GM12878 (cell line): ENCODE results near the gene AKAP12. TPM values are rescaled to one million over a fixed set of nuclear protein-coding genes. Genes with fewer than 3 reads are reported as not detected.
A peak's percentile ranks its signal among the peaks of the same experiment; 100 is the strongest.

Experiments
- ATF7 ChIP-seq: fragments of 450-650 bp; IDR thresholded peaks from 2 replicates; pipeline ENCODE4 v1.6.1; 2016; ENCODE audit warnings: low read depth, mild to moderate bottlenecking
- BACH1 ChIP-seq: fragments of 450-650 bp; IDR thresholded peaks from 2 replicates; pipeline ENCODE4 v1.6.1; 2017; ENCODE audit warnings: mild to moderate bottlenecking, borderline replicate concordance
- BCL11A ChIP-seq: IDR thresholded peaks from 2 replicates; pipeline ENCODE4 v1.6.1; 2011; ENCODE audit warnings: low read depth, low read length
- CREM ChIP-seq: IDR thresholded peaks from 2 replicates; pipeline ENCODE4 v1.6.1; 2014; ENCODE audit warnings: antibody characterized with exemption, low read depth
- EGR1 ChIP-seq, 2 experiments: IDR thresholded peaks; 1 replicate in 1 of 2; 2 replicates in 1 of 2; pipeline ENCODE4 v1.6.1; 2011 to 2012; ENCODE audit warnings: low read depth in 2 of 2, low read length in 2 of 2, borderline replicate concordance in 1 of 2, mild to moderate bottlenecking in 1 of 2, moderate library complexity in 1 of 2
- ETV6 ChIP-seq, 2 experiments: fragments of 450-650 bp in 1 of 2; IDR thresholded peaks in 1 of 2; conservative IDR thresholded peaks in 1 of 2; 2 replicates each; pipeline ENCODE4 v1.6.1; 2014; ENCODE audit warnings: antibody characterized with exemption in 1 of 2, borderline replicate concordance in 1 of 2, low read depth in 1 of 2, mild to moderate bottlenecking in 1 of 2, moderate library complexity in 1 of 2
- EZH2 ChIP-seq: IDR thresholded peaks from 2 replicates; pipeline ENCODE4 v1.6.1; 2012; ENCODE audit warnings: low read depth, mild to moderate bottlenecking, control low read depth, inconsistent platforms, low read length, borderline replicate concordance; ENCODE audit not compliant: control insufficient read depth
- HDAC2 ChIP-seq: fragments of 200-600 bp; sonication (generic); IDR thresholded peaks from 2 replicates; pipeline ENCODE4 v1.6.1; 2017
- IRF4 ChIP-seq: IDR thresholded peaks from 2 replicates; pipeline ENCODE4 v1.6.1; 2011; ENCODE audit warnings: low read depth, low read length
- JUNB ChIP-seq: IDR thresholded peaks from 2 replicates; pipeline ENCODE4 v1.6.1; 2016; ENCODE audit warnings: antibody characterized with exemption, mild to moderate bottlenecking
- KLF5 ChIP-seq: fragments of 450-650 bp; IDR thresholded peaks from 2 replicates; pipeline ENCODE4 v1.6.1; 2014; ENCODE audit warnings: mild to moderate bottlenecking; ENCODE audit not compliant: partially characterized antibody
- NFYA ChIP-seq: IDR thresholded peaks from 2 replicates; pipeline ENCODE4 v1.6.1; 2011; ENCODE audit warnings: low read depth, mild to moderate bottlenecking, low read length, improper control_type of control experiment, borderline replicate concordance
- NFYB ChIP-seq: IDR thresholded peaks from 2 replicates; pipeline ENCODE4 v1.6.1; 2011; ENCODE audit warnings: low read depth, mild to moderate bottlenecking, low read length, improper control_type of control experiment, moderate library complexity; ENCODE audit not compliant: insufficient read depth
- NRF1 ChIP-seq: conservative IDR thresholded peaks from 2 replicates; pipeline ENCODE4 v1.6.1; 2011; ENCODE audit warnings: mild to moderate bottlenecking, low read depth, low read length, improper control_type of control experiment
- PRDM15 ChIP-seq: fragments of 450-650 bp; formaldehyde crosslinking; IDR thresholded peaks from 2 replicates; pipeline ENCODE4 v1.4.0; 2020; ENCODE audit warnings: mild to moderate bottlenecking, moderate library complexity
- RB1 ChIP-seq: fragments of 450-650 bp; formaldehyde crosslinking; IDR thresholded peaks from 2 replicates; pipeline ENCODE4 v1.6.1; 2017; ENCODE audit warnings: mild to moderate bottlenecking, borderline replicate concordance
- RUNX3 ChIP-seq: IDR thresholded peaks from 2 replicates; pipeline ENCODE4 v1.6.1; 2012; ENCODE audit warnings: low read length, inconsistent platforms
- SKIL ChIP-seq: fragments of 450-650 bp; IDR thresholded peaks from 2 replicates; pipeline ENCODE4 v1.6.1; 2017; ENCODE audit warnings: mild to moderate bottlenecking, low read depth, inconsistent platforms; ENCODE audit not compliant: poor library complexity, severe bottlenecking
- SMC3 ChIP-seq: IDR thresholded peaks from 2 replicates; pipeline ENCODE4 v1.6.1; 2011; ENCODE audit warnings: low read length, improper control_type of control experiment, borderline replicate concordance
- STAT3 ChIP-seq: IDR thresholded peaks from 2 replicates; pipeline ENCODE4 v1.6.1; 2011; ENCODE audit warnings: low read depth, low read length, improper control_type of control experiment
- TAF1 ChIP-seq: IDR thresholded peaks from 2 replicates; pipeline ENCODE4 v1.6.1; 2011; ENCODE audit warnings: mild to moderate bottlenecking, low read depth, low read length, borderline replicate concordance
- TARDBP ChIP-seq: IDR thresholded peaks from 2 replicates; pipeline ENCODE4 v1.6.1; 2016; ENCODE audit warnings: borderline replicate concordance
- TCF12 ChIP-seq: IDR thresholded peaks from 2 replicates; pipeline ENCODE4 v1.6.1; 2011; ENCODE audit warnings: low read depth, mild to moderate bottlenecking, low read length
- WRNIP1 ChIP-seq: IDR thresholded peaks from 2 replicates; pipeline ENCODE4 v1.6.1; 2011; ENCODE audit warnings: low read depth, low read length, improper control_type of control experiment, borderline replicate concordance
- YBX1 ChIP-seq: fragments of 450-650 bp; IDR thresholded peaks from 2 replicates; pipeline ENCODE4 v1.6.1; 2016; ENCODE audit warnings: antibody characterized with exemption
- ZNF24 ChIP-seq: fragments of 450-650 bp; IDR thresholded peaks from 2 replicates; pipeline ENCODE4 v1.6.1; 2017; ENCODE audit warnings: antibody characterized with exemption, mild to moderate bottlenecking
- polyA plus RNA-seq, 11 experiments: library from polyadenylated mRNA; depleted of rRNA in 4 of 11; unstranded in 6 of 11; stranded (reverse) in 5 of 11; fragments of >200 nt; fragmentation: Nextera tagmentation in 4 of 11; fragmentation: Illumina TruSeq in 1 of 11; extraction: Ambion mirVana in 4 of 11; extraction: Trizol in 1 of 11; gene quantifications; 1 replicate in 1 of 11; 2 replicates in 10 of 11; pipeline versions ENCODE4 v1.2.1 to v1.2.3, GENCODE V29; 2011 to 2016; ENCODE audit warnings: inconsistent platforms in 2 of 11, missing spikeins in 2 of 11, low read depth in 1 of 11
- total RNA-seq, 4 experiments: library from RNA; depleted of rRNA in 3 of 4; stranded (reverse); fragments of >200 nt in 3 of 4; fragmentation: Illumina TruSeq in 1 of 4; extraction: Trizol in 1 of 4; gene quantifications; 2 replicates each; pipeline versions ENCODE4 v1.2.1 to v1.2.3, GENCODE V29; 2013 to 2021

Gene AKAP12
- total and polyA plus RNA-seq, 10 of the 15 experiments (the other 5 are each of a cell fraction or from before 2014, with no cell fraction given) = under 0.01 to 0.72 (median 0.06) TPM; not detected in 4

DNA sequence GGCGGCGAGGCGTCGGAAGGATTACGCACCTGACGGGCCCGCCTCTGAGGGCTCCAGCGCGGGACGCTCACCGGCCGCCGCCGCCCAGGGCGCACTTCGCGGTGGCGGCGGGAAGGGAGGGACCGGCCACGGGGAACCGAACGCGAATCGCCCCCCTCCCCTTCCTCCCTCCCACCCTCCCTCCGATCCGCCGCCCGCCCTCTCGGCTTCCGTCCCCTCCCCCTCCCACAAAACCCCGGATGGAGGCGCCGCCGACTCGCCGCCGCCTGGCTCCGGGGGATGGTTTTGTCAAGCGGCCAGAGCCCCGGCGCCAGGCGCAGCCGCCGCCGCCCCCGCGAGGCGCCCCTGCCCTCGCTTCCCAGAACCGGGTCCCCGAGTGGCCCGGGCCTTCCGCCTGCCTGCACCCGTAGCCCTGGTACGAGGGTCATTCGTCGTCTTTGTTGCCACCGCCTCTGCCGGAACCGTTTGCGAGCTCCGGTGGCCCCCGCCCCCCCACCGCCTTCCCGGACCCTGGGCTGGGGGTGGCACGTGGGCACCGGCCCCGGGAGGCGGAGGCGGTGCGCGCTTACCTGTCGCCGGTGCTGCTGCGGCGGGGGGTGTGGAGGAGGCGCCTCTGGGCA lies 151.2 kb downstream of the AKAP12 start (continued):
- no peak for TF ChIP-seq RB1
- no peak for TF ChIP-seq NFYA
- TF ChIP-seq TAF1 = peak; percentile 29; the same call in 1 of the 2 replicates
- no peak for TF ChIP-seq ZNF24
- no peak for TF ChIP-seq TCF12
- no peak for TF ChIP-seq EZH2
- TF ChIP-seq NFYB = no peak
- TF ChIP-seq ETV6 (conservative IDR thresholded peaks at IDR 0.05 in 1 of 2, IDR thresholded peaks at IDR 0.05 in 1 of 2; ENCODE audit: borderline replicate concordance in 1 of 2, low read depth in 1 of 2) = no peak
- peak; percentile 63 for TF ChIP-seq KLF5
- peak; percentile 70; the same call in 1 of the 2 replicates for TF ChIP-seq BACH1
- TF ChIP-seq HDAC2 = no peak
- TF ChIP-seq SMC3 = no peak
- TF ChIP-seq BCL11A = no peak
- no peak for TF ChIP-seq JUNB
- TF ChIP-seq RUNX3 = 0 out of 2 replicates have a peak, but pooled peaks have one; percentile 5
- TF ChIP-seq IRF4 = no peak
- no peak for TF ChIP-seq YBX1
- no peak for TF ChIP-seq CREM
- no peak for TF ChIP-seq STAT3
- no peak for TF ChIP-seq SKIL
- 0 out of 2 replicates have a peak, but pooled peaks have one; percentile 14 for TF ChIP-seq TARDBP
- TF ChIP-seq EGR1 (IDR thresholded peaks at IDR 0.05; ENCODE audit: borderline replicate concordance in 1 of 2, low read depth in 2 of 2, low read length in 2 of 2) = peak in 1 of 2 experiments; percentile 60; a peak in 2 of 3 replicates
- no peak for TF ChIP-seq PRDM15 (CRISPR knock-in tag)
- no peak for TF ChIP-seq WRNIP1
- TF ChIP-seq ATF7 = no peak
- no peak for TF ChIP-seq NRF1
